Limb (tissue), 2 donors: ENCODE measurements around the gene DPPA3.
"Not testable (repeated sequence)": the region's sequence is repeated elsewhere in the genome, so short reads cannot be mapped to it uniquely, and the experiment has no call there.

Experiments used
- DNase-seq, 2 donors: peaks; one replicate each; pipeline ENCODE4 v3.0.0-alpha.2; 2016; ENCODE audit errors: extremely low spot score in 2 of 2

Gene DPPA3

GRCh38 chr12:7711133-7711532, at the start of gene DPPA3:
TSS of gene DPPA3 (plus strand) at chr12:7711433. CDS start at chr12:7711571, 138 bp downstream.
- no peak for DNase-seq

GRCh38 chr12:7661741-7662140, 49.5 kb upstream of the DPPA3 start:
- no peak for DNase-seq

DNA sequence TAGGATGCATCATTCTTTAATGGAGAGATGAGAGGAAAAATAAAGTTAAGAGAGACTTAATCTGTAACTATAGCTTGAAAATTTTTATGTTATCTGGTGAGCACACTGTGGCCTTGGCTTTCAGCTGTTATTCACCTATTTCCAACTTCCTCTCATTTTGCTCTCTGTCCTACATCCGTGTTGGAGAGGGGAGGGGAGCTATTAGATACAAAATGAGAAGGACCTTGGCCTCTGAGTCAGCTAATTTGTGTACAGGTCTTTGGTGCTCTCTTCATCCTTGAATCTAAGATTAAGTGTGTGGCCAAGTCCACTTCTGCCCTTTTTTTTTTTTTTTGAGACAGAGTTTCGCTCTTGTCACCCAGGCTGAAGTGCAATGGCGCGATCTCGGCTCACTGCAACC, 44.6 kb upstream of the DPPA3 start:
- no peak for DNase-seq

- DNase-seq, result no peak
These were observed 44.1 kb upstream of the DPPA3 start for GRCh38 chr12:7667125-7667524.

- no peak for DNase-seq
These were observed 43.1 kb upstream of the DPPA3 start for GRCh38 chr12:7668171-7668570.

DNA sequence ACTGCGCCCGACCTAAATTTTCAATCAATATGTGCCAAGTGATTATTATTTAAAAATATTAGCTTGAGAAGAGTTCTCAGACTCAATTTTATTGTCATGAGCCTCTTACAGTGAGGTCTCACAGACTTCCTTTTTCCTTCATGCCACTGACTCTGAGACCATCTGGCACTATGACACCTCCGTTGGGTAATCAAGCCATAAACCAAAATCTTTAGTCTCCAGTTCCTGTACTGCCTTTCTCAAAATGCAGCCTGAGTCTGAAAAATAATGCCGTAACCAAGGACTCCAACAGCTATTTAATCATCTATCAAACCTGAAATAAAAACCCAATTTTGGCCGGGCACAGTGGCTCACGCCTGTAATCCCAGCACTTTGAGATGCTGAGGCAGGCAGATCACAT, 35.8 kb upstream of the DPPA3 start:
- DNase-seq, result not testable (repeated sequence)

DNA sequence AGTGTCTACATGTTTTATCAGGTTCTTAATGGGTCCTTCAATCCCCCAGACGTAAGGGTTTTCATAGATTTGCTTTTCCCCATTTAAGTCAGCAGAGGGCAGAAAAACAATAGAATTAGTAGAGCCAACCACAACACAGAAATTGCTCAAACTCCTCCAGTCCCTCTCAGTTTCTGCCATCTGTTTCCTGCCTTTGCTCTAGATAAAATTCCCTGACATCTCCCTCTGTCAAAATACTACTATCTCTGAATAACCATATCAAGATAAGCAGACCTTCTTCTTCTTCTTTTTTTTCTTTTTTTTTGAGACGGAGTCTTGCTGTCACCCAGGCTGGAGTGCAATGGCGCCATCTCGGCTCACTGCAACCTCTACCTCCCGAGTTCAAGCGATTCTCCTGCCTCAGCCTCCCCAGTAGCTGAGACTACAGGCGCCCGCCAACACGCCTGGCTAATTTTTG, 33.8 kb upstream of the DPPA3 start:
- peak in 1 of 2 donors; percentile 39 for DNase-seq

DNA sequence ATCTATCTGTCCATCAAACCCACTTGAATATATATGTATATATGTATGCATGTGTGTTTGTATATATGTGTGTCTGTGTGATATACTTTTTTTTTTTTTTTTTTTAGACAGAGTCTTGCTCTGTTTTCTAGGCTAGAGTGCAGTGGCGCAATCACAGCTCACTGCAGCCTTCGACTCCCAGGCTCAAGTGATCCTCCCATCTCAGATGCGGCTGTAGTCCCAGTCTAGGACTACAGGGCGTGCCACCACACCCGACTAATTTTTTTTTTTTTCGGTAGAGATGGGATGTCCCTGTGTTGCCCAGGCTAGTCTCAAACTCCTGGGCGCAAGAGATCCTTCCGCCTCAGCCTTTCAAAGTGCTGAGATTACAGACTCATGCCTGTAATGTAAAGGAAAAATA, 32.5 kb upstream of the DPPA3 start:
- no peak for DNase-seq

GRCh38 chr12:7679251-7680045, 31.8 kb upstream of the DPPA3 start:
- DNase-seq, result no peak

GRCh38 chr12:7681535-7681934, 29.7 kb upstream of the DPPA3 start:
- DNase-seq, result no peak

GRCh38 chr12:7693793-7694192, 17.4 kb upstream of the DPPA3 start:
- no peak for DNase-seq

GRCh38 chr12:7694556-7695236, 16.5 kb upstream of the DPPA3 start:
- DNase-seq, result no peak

DNA sequence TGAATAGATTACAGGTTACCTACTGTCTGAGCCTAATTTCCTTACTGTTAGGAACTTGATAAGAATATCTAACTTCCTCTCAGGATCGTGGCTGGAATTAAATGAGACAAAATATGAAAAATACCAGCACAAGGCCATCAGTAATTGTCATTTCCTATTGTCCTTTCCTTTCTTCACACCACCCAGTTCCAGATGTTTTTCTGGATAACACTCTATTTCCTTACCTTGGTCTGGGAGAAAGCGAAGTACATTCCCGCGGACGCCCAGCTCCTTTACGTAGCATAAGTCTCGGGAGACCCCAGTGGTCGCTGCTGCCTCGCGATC, 16.0 kb upstream of the DPPA3 start:
- no peak for DNase-seq

DNA sequence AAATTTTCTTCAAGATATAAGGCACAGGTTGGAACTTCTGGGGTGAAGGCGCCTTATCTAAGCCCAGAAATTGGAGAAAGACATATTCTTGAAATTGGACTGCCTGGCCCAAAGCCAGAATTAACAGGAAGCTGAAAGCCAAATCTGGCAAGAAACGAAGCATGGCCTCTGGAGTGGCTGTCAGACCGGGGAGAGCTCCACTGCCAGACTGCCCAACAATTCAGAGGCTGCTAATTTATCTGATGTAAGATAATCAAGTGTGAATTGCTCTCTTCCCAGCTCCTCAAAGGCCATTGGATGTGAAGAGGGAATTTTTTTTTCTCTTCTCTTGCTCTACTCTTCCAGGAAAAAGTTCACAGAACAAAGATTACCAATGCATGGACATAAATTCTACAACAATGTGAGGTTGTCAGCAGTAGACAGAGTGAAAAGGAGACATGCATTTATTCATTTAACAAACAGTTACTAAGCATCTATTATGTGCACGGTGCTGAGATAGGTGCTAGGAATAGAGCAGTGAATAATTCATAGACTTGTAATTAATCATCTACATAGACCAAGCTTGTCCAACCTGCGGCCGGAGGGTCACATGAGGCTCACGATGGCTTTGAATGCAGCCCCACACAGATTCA, 15.6 kb upstream of the DPPA3 start, which contains the start of gene GDF3:
Gene GDF3 (minus strand): TSS at position 210 of the 632 bp plus-strand sequence. CDS start 47 bp downstream, at position 163.
- DNase-seq, result peak in 1 of 2 donors; percentile 8

DNA sequence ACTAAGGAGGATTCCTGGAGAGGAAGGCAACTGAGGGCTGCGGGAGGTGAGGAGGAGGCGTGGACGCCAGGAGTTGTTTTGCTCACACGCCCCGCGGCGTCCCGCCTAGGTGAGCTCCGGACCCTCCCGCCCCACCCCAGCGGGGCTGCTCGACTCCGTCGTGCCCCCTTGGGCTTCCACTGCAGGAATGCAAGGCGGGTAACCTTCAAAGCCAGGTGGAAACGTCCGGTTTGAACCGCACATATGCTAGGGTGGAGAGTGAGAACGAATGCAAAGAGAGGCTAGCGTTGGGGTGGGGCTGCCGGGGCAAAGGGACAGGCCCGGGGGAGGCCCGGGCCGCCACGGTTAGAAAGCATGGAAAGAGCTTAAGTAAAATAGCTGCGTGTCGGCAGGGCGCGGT, 5.4 kb upstream of the DPPA3 start:
- DNase-seq, result no peak

- no peak for DNase-seq
These were observed 1.1 kb upstream of the DPPA3 start for GRCh38 chr12:7709969-7710675.

DNA sequence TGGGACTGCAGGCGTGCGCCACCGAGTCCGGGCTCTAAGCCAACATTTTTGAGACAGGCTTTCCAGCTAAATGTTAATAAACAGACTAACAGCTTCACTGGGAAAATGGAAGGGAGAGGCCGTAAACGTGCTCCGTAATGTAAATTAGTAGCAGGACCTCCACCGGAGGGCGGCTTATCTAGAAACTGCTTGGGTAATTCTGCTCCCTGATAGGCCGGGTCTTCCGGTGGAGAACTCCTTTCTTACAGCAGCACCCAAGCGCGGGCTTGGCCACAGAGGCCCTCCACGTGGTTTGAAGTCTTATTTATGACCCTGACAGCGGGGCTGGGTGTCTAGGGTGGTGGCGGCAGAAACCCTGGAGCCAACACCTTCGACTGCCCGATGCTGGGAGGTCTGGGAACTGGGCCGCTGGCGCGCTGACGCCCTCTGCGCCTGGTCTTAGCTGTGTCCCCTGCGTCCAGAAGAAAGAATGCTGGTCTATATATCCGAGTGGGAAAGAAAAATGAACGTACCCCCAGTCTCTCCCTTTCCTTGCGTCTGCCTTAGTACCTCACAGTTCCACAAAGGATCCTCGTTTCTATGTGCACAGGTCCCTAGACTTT, 1.7 kb downstream of the DPPA3 start:
- no peak for DNase-seq

GRCh38 chr12:7716381-7716780, 5.1 kb downstream of the DPPA3 start:
- DNase-seq, result no peak

GRCh38 chr12:7719946-7720730, 8.9 kb downstream of the DPPA3 start:
- DNase-seq, result no peak

DNA sequence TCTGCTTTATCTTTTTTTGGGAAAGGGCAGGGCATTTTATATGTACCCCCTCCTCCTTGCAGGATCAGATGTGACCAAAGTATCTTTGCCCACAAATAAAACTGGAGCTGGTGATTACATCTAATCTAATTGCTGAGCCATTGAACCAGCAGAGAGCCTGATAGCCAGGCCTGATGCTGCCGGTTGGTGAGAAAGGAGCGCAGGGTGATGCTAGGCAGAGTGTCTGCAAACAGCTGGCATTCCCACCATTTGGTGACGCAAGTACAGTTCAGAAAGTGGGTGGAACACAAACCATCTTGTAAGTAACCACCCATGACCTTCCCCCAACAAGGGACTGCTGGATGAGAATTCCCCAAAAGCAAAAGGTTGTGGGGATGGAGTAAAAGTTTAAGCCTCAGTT, 12.7 kb downstream of the DPPA3 start:
- DNase-seq, result no peak

- DNase-seq, result no peak
These were observed 18.5 kb downstream of the DPPA3 start for GRCh38 chr12:7729746-7730145.
